GM19455 (cell line): ENCODE data around the gene TMEM38A.
A peak's percentile ranks its signal among the peaks of the same experiment; 100 is the strongest.

Source experiments
- ATAC-seq: cut with Tn5 transposase; IDR thresholded peaks from one replicate; pipeline ENCODE4 v1.9.1; 2021; ENCODE audit not compliant: unreplicated experiment

Gene TMEM38A, protein sequence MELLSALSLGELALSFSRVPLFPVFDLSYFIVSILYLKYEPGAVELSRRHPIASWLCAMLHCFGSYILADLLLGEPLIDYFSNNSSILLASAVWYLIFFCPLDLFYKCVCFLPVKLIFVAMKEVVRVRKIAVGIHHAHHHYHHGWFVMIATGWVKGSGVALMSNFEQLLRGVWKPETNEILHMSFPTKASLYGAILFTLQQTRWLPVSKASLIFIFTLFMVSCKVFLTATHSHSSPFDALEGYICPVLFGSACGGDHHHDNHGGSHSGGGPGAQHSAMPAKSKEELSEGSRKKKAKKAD

DNA sequence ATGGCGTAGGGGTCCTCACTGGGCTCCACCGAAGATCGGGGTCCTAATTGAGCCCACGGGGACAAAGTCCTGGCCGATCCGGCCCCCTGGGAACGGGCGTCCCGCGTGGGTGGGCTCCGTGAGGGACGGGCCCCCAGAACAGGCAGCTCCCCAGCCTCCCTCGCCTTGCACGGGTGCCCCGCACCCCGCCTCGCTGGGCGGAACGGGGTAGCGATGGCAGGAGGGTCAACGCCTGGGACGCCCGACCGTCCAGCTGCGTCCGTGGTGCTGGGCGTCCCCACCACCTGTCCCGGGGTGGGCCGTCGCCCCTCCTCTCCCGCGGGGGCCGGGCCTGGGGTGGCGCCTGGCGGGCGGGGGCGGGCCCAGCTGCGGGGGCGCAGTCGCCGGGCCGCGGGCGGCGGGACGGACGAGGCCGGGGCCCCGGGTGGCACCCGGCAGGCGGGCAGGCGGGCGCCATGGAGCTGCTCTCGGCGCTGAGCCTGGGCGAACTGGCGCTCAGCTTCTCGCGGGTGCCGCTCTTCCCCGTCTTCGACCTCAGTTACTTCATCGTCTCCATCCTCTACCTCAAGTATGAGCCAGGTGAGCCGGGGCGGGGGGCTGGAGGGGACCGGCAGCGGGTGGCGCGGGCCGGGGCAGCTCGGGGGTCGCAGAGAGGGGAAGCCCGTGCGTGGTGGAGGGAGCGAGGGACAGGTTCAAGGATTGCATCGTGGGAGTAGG lies at the start of gene TMEM38A:
TSS of gene TMEM38A (plus strand) at position 377 of the 717 bp plus-strand sequence. CDS start at position 456, 79 bp downstream.
- no peak for ATAC-seq

DNA sequence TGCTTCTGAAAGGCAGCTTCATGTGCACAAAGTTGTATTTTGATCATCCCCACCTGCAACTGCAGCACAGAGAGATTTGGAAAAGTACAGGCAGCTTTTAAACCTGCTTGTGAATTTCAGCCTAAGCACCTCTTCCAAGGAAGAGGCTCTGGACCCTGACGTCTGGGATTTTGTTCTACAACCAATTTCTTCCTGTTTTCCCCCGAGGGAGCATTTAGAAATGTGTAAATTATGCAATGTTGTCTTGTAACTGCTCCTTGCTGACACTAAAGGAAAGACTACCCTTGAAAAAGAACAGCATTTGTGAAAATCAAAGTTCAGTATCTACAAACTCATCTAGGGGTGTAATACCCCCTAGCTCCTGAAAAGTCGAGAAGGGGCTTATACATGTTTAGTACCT lies 48.3 kb upstream of the TMEM38A start:
- no peak for ATAC-seq

DNA sequence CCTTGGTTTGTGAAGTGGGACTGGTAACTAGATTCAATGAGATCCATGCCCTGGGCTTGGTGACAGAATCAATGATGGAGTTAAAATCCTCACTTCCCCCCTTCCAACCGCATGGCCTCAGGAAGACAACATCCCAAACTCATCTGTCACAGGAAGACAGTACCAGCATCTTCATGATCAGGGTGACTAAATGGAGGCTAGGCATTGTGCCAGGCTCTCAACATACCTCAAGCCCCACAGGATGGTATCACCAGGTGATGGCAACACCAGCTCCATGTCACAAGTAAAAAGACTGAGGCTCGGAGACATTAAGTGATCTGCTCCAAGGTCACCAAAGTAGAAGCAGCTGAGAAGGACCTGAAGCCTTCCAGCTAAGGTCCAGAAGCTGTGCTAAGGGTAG lies 47.1 kb upstream of the TMEM38A start:
- no peak for ATAC-seq

DNA sequence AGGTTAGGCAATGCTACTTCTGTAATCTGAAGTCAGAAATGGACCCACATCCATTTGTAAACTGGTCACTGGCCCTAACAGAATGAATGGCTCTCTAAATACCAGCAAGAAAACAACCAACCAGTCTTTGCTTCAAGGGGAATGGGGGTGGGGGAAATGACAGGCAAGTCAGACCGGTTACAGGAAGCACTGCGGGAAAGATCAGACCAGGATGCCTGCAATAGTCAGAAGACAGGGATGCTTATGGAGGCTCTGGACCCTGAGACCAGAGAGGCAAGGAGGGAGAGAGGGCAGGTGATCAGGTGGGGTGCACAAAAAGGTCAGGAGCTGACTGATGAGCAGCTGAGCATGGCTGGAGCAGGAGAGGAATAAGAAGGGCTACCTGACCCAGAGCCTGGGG lies 46.0 kb upstream of the TMEM38A start:
- ATAC-seq: no peak

DNA sequence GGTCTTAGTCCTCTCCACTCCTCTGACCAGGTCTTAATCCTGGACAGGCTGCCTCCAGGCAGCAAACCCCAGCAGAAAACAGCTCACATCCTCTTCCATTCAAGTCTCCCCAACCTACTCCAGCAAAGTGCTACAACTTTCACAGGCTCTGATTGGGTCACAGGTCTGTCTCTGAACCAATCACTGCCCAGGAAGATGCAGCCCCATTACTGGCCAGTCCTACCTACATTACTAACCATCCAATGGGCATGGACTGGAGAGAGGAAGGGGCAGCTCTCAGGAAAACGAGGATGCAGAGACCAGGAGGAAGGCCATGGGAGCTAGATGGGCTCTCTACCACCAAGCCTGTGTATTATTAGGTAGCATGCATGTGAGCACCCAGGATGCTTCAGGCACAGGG lies 45.1 kb upstream of the TMEM38A start:
- ATAC-seq: no peak

DNA sequence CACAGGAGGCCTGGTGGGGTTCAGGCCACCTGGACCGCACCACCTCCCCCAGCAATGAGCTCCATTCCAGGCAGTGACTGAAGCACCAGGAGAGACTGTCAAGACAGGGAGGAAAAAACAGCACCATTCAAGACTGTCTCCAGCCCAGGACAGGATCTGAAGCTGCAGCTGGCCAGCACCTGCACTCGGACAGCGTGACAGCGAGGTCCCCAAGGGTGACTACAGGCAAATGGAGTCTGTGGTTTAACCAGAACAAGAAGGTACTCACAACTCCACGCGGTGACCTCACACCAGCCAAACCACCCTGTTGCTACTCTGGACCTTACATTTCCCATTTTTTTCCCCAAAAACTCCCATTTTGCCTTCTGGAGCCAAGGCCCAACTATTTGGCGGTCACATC lies 42.7 kb upstream of the TMEM38A start:
- no peak for ATAC-seq

DNA sequence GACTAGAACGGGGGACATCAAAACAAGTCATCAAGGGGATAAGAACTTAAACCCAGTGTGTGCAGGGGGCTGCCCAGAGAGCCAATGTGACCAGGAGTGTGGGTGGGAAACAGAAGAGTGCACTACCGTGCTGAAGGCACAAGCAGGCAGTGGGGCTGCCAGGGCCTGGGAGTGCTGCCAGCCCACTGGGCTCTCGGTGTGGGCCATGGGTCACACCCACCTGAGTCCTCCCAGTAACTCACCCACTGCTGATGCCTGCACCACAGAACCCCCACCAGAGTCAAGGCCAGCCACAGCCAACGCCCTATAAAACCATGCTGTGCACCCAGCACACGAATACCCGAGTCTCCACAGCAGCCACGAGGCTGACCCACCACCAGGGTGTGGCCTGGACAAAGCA lies 41.5 kb upstream of the TMEM38A start:
- no peak for ATAC-seq

DNA sequence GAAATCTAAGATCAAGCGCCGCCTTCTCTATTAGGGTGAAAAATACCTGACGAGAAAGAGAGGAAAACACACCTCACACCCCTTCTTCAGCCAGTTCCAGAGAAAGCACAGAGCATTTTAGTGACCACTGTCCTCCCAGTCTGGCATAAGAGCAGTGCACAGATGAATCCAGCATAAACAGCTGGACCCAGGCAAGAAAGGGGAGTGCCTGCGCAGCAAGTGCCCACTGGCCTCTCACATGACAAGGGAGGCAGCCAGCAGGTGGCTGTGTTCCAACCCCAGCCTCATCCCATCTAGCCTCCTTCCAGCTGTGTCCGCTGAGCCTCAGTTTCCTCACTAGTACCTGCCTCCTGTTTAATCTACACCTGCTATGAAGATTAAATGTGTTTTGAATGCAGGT lies 40.9 kb upstream of the TMEM38A start:
- no peak for ATAC-seq

DNA sequence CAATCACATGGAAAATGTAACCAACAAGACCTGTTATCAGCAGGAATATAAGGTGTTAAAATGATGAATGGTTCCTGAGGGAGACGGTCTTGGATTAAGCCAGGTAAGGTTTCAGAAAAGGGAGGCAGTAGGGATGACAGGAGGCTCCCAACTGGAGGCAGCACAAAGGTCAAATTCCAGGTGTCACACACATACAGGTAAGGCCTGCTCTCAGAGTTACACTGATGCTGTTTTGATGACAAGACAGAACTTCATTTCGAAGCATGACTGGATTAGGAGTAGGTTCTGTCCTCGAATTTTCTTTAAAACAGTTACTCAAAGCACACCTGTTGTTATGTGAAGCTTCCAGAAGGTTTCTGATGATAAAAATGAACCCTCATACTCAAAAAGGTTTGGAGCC lies 40.4 kb upstream of the TMEM38A start:
- no peak for ATAC-seq

DNA sequence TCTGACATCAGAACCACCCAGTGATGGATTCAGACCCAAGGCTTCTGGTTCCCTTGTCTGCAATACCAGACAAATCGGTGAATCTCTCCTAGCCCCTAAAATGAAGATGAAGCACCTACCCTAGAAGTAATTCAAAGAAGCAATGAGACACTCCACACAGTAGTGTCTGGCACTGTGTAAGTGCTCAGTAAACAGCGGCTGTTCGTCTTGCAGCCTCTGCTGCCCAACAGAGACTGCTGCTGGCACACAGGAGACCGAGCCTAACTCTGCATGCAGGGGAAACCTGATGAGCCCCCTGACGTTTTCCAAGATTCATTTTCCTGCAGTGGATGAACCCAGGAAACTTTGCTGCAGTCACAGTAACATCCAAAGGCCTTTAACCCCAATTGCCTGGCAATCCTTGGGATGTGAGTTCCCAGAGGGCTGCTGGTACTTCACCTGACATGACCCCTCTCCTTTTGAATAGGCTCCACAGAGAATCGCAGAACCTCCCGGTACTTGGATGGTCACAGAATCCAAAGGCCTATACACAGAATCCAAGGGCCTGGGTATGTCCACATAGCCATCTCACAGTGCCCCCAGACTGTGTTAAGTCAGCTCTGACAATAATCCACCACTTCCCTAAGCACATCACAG lies 39.7 kb upstream of the TMEM38A start:
- no peak for ATAC-seq

DNA sequence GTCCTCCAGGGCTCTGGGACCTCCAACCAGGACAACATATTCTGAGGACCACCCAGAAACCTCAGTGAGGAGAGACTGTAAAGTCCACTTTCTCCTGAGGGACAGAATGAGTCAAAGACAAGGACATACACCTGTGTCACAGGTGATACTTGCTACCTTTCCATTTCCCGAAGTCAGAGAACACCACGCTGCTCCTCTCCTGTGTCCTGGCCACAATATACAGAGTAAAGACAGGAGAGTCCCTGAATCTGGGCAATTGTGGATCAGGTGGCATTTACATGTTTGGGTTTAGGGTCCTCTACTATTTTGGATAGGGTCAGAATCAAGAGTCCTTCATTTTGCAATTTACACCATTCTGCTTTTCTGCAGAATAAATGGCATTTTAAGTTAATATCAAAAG lies 37.9 kb upstream of the TMEM38A start:
- ATAC-seq: no peak

DNA sequence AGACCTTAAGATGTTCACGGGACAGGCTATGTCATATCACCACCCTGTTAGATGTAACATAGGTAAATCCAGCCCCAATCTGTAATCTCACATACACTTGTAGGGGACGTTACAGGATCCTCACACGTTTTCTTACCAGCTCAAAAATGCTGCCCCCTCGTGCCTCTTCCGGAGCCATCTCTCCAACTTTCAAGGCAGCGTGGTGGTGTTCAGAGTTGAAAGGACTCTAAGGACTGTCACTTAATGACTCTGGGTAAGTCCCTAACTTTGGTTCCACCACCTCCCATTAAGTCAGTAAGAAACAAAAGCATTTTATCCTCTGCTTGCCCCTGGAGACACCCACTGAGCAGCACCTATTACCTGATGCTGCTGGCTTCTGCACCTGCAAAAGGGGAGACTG lies 37.4 kb upstream of the TMEM38A start:
- ATAC-seq: no peak

DNA sequence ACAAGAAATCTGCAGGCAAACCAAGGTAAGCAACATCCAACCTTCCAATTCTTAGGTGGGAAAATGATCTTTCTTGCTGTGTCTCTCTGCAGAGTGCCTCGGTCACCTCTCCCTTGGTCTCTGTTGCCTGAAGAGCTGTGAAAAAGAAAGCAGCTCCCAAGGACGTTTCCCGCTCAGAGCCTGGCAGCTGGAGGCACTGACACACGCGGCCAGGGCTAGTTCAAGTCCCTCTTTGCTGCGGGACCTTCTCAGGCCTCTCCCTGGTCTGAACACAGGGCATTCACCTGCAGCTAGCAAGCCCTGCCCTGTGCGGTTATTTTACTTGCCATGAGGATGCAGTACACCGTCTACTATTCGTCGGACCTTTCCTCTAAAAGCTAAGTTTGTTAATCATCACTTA lies 36.7 kb upstream of the TMEM38A start:
- ATAC-seq: no peak

DNA sequence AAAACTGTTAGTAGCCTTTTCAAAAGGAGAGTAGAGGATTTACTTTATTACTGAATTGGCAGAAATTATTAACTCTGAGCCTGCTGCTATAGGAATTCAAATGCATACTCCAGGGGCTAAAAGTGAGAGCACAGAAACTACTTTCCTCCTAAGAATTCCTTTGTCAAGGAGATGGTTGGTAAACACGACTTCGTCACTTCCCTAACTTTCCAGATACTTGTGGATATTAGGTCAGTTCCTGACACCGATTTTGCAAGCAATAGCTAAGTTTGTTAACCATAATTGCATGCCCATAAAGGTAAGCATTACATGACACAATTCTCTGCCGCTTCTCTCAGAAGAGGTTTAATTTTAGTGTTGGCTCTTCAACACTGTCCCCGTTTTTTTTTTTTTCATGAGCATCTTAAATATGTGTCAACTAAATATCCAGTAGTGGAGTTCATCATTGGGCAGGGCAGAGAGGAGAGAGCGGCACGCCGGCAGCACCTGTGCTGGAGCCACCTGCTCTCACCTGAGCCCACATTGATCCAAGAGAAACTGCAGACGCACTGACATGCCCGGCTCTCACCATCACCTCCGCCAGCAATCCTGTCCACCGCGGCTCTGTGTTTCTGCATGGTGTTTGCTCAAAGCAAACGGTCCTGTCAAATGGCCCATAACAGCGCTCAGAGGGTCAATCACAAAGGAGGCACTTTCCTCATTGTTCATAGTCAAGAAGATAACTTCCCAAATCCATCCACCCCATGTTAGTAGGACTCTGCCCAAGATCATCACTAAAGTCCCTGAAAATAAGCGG lies 35.6 kb upstream of the TMEM38A start:
- ATAC-seq: no peak

DNA sequence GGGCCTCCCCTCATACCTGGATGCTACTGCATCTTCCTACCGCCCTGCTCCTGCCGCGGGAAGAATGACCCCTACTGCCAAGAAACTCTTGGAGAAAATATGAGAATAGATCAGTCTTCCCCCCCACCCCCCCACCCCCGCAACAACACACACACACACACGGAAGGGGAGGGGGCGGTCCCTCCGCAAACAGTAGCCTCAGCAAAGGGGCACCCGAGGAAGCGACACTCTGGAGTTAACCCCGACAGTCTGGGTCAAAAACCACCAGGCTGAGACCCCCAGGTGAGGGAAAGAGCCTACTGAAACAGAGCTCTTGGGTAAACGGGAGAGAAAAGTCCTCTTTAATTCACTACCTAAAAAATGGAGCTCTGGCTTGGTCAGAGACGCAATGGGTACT lies 34.1 kb upstream of the TMEM38A start:
- no peak for ATAC-seq

DNA sequence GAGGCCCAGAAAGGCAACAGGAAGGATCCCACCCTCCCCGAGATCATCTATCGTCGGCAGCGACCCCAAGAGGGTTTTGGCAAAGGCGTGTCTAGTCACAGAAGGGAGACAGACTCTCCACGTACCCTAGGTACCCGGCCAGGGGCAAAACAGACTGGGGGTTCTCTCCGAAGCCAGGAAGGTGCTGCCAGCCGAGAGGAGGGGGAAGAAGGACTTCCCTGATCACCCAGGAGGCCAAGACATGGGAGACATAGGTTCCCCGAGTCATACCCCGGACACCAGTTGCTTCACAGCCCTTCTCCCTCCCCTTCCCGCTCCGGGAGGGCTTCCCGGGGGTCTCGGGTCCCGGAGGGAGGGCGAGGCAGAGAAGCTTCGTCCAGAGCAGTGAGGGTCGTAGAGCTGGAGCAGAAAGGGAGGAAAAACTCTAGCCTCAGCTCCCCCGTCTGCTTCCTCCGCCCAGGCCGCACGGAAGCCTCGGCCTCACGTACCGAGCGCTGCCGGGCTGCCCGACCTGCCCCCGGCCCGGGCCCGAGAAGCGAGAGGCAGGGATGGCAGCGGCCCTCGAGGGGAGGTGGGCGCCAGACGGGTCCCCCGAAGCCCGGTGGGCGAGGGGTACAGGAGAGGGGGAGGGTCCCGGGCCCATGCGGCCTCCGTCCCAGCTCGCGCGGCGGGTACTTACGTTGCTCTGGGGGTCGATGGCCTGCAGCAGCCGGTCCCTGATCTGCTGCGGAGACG lies 33.6 kb upstream of the TMEM38A start:
- ATAC-seq: no peak

DNA sequence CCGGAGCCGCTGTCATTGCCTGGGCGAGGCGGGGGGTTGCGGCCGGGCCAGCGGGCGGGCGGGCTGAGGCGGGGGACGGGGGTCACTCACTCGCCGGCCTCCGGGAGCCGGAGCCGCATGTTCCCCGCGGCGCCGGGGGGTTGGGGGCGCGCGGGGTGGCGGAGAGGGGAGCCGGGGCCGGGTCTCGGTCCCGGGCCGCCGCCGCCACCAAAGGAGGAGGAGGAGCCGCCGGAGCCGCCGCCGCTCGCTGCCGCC lies 33.1 kb upstream of the TMEM38A start:
- no peak for ATAC-seq

DNA sequence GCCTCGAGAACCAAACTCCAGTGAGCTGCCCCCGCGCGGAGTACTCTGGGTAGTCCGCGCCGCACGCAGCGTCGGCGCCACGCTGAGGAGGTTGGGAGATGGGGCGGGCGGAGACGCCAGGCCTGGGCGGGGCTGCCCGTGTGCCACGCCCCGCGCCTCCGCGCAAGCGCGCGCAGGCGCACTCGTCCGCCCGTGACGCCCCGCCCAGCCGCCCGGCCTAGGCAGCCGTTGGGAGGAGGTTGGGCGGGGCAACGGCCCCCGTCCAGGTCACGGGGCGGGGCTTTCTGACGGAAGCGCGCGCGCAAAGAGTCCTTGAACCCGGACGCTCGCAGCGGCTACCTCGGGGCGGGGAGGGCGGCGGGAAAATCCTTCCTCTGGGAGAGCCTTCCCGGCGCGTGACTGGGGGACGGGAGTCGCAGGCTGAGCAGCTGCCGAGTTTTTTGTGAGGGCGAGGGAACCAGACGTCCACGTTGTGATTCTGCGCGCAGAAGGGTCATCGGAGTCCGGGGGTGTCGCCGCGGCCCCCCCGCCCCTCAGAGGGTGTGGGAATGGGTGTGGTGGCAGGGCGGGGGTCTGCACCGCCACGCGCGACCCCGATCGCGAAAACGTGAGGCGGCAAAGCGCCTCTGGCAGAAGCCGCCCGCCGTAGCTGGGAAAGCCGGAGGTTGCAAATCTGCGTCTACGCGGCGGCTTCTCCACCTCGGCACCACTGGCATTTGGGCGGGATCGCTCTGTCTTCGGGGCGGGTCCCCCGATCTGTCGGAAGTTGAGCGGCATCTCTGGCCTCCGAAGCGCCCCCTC lies 32.6 kb upstream of the TMEM38A start, which contains the start of gene MED26:
TSS of gene MED26 (minus strand) at position 22 of the 801 bp plus-strand sequence. CDS start 261 bp downstream, outside the sequence.
- peak; percentile 72 for ATAC-seq

DNA sequence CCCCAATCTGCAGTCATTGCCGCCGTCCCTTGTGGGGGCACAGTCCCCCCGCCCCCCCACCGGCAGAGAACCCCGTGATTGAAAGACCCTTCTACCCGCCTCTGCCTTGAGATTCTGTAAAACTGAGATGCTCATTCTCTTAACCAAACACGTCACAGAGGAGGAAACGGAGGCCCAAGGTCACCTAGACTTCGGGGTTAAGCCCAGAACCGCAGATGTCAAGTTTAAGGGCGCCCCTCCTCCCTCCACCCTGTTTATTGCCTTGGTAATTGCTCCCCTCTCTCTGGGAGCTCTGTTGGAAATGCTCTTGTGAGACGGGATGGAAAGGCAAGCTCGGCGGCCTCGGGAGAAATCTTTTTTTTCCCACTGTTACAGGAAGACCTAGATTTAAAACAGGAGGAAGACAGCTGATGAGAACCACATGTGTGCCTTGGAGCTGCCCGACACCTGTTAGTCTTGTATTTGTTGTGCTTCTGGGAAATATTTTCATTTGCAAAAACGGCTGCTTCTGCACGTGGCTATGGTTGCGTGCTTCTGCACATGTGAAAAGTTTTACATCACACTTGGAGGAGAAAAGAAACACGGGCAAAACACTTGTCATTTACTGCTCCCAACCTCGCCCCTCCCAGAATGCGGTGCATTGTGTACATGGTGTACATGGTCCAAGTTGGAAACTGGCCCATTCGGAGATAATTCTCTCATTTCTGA lies 31.8 kb upstream of the TMEM38A start:
- ATAC-seq: peak; percentile 9
